ENCODE results near the gene CD37.
A peak's percentile ranks its signal among the peaks of the same experiment; 100 is the strongest.
"Not testable (repeated sequence)": the region's sequence is repeated elsewhere in the genome, so short reads cannot be mapped to it uniquely, and the experiment has no call there.

The CD37 gene

GRCh38 chr19:49316284-49316683 is 18.9 kb upstream of the CD37 start:
- no peak for TF ChIP-seq EZH2phosphoT487 (IDR thresholded peaks at IDR 0.05; ENCODE audit: borderline replicate concordance, low read length)
- TF ChIP-seq CTCF (IDR thresholded peaks at IDR 0.05; ENCODE audit: low read depth, low read length, poor library complexity, severe bottlenecking), result no peak
- H3K4me2 ChIP-seq (ENCODE audit: low read length), result peak overlapping the region; percentile 59
- H3F3A ChIP-seq (ENCODE audit: control insufficient read depth, insufficient read depth), result peaks cover 15% of the 10 kb centered on the region
- peaks cover 17% of the 10 kb centered on the region for H3K79me2 ChIP-seq (ENCODE audit: control insufficient read depth, low read length)
- H3K9me3 ChIP-seq (ENCODE audit: control insufficient read depth, insufficient read depth, low read length), result peaks cover 10% of the 10 kb centered on the region; the same call in 1 of the 2 replicates
- no peaks in the 10 kb centered on the region for H3K9me2 ChIP-seq (replicated peaks; ENCODE audit: control insufficient read depth, low read length)
- peaks cover 9% of the 10 kb centered on the region for H3K36me3 ChIP-seq (ENCODE audit: control insufficient read depth, low read length)
- no peaks in the 10 kb centered on the region for H4K20me1 ChIP-seq (ENCODE audit: control insufficient read depth, insufficient read depth, low read depth, low read length)
- H3K4me3 ChIP-seq (ENCODE audit: low read length), result peak overlapping the region; percentile 11
- H3K4me1 ChIP-seq (ENCODE audit: control insufficient read depth, low read length), result peaks cover 48% of the 10 kb centered on the region
- H3K27me3 ChIP-seq (ENCODE audit: control insufficient read depth, low read length), result no peaks in the 10 kb centered on the region
- peak overlapping the region; percentile 36 for H3K27ac ChIP-seq (ENCODE audit: low read depth, low read length)

- H3K79me2 ChIP-seq (ENCODE audit: control insufficient read depth, low read length), result peaks cover 19% of the 10 kb centered on the region
- peaks cover 32% of the 10 kb centered on the region for H3K4me1 ChIP-seq (ENCODE audit: control insufficient read depth, low read length)
- no peak overlapping the region for H3K4me3 ChIP-seq (ENCODE audit: low read length)
- TF ChIP-seq CTCF (IDR thresholded peaks at IDR 0.05; ENCODE audit: low read depth, low read length, poor library complexity, severe bottlenecking) (no peak), EZH2phosphoT487 (IDR thresholded peaks at IDR 0.05; ENCODE audit: borderline replicate concordance, low read length) (no peak)
- H3K36me3 ChIP-seq (ENCODE audit: control insufficient read depth, low read length), result peaks cover 23% of the 10 kb centered on the region
- no peaks in the 10 kb centered on the region for H4K20me1 ChIP-seq (ENCODE audit: control insufficient read depth, insufficient read depth, low read depth, low read length)
- peaks cover 13% of the 10 kb centered on the region for H3K9me3 ChIP-seq (ENCODE audit: control insufficient read depth, insufficient read depth, low read length)
- no peak overlapping the region for H3K27ac ChIP-seq (ENCODE audit: low read depth, low read length)
- H3F3A ChIP-seq (ENCODE audit: control insufficient read depth, insufficient read depth), result peaks cover 20% of the 10 kb centered on the region
- H3K9me2 ChIP-seq (replicated peaks; ENCODE audit: control insufficient read depth, low read length), result no peaks in the 10 kb centered on the region
- H3K27me3 ChIP-seq (ENCODE audit: control insufficient read depth, low read length), result no peaks in the 10 kb centered on the region
- H3K4me2 ChIP-seq (ENCODE audit: low read length), result no peak overlapping the region
Observed at GRCh38 chr19:49318296-49318695, 16.9 kb upstream of the CD37 start.

- H3K4me2 ChIP-seq (ENCODE audit: low read length), result peak within 1 kb of the TSS; percentile 99
- H3K36me3 ChIP-seq (ENCODE audit: control insufficient read depth, low read length), result peaks cover 35% of the 10 kb centered on the region
- H3K9me3 ChIP-seq (ENCODE audit: control insufficient read depth, insufficient read depth, low read length), result peaks cover 8% of the 10 kb centered on the region
- no peaks in the 10 kb centered on the region for H3K9me2 ChIP-seq (replicated peaks; ENCODE audit: control insufficient read depth, low read length)
- H3K4me1 ChIP-seq (ENCODE audit: control insufficient read depth, low read length), result peaks cover 56% of the 10 kb centered on the region
- H3K4me3 ChIP-seq (ENCODE audit: low read length), result peak within 1 kb of the TSS; percentile 85
- TF ChIP-seq CTCF (IDR thresholded peaks at IDR 0.05; ENCODE audit: low read depth, low read length, poor library complexity, severe bottlenecking), result no peak
- TF ChIP-seq EZH2phosphoT487 (IDR thresholded peaks at IDR 0.05; ENCODE audit: borderline replicate concordance, low read length), result no peak
- H3F3A ChIP-seq (ENCODE audit: control insufficient read depth, insufficient read depth), result peaks cover 55% of the 10 kb centered on the region
- H3K27me3 ChIP-seq (ENCODE audit: control insufficient read depth, low read length), result no peaks in the 10 kb centered on the region
- H3K27ac ChIP-seq (ENCODE audit: low read depth, low read length), result peak within 1 kb of the TSS; percentile 97
- H4K20me1 ChIP-seq (ENCODE audit: control insufficient read depth, insufficient read depth, low read depth, low read length), result no peaks in the 10 kb centered on the region
- H3K79me2 ChIP-seq (ENCODE audit: control insufficient read depth, low read length), result peaks cover 27% of the 10 kb centered on the region
Observed at GRCh38 chr19:49324801-49325576, 10.2 kb upstream of the CD37 start, which contains the start of gene SLC6A16. SLC6A16 (minus strand) TSS chr19:49325191; CDS start chr19:49311347, 13,844 bp downstream.

GRCh38 chr19:49325756-49326155 is 9.4 kb upstream of the CD37 start:
- H4K20me1 ChIP-seq (ENCODE audit: control insufficient read depth, insufficient read depth, low read depth, low read length); H3K27me3 ChIP-seq (ENCODE audit: control insufficient read depth, low read length); H3K9me2 ChIP-seq (replicated peaks; ENCODE audit: control insufficient read depth, low read length); H3K9me3 ChIP-seq (ENCODE audit: control insufficient read depth, insufficient read depth, low read length): not testable (repeated sequence)
- peaks cover 34% of the 10 kb centered on the region for H3K79me2 ChIP-seq (ENCODE audit: control insufficient read depth, low read length)
- H3K4me1 ChIP-seq (ENCODE audit: control insufficient read depth, low read length), result peaks cover 64% of the 10 kb centered on the region
- H3K4me2 ChIP-seq (ENCODE audit: low read length), result peak overlapping the region; percentile 99
- peaks cover 56% of the 10 kb centered on the region for H3F3A ChIP-seq (ENCODE audit: control insufficient read depth, insufficient read depth)
- peak overlapping the region; percentile 85 for H3K4me3 ChIP-seq (ENCODE audit: low read length)
- peaks cover 43% of the 10 kb centered on the region for H3K36me3 ChIP-seq (ENCODE audit: control insufficient read depth, low read length)
- H3K27ac ChIP-seq (ENCODE audit: low read depth, low read length), result peak overlapping the region; percentile 97
